Suprapubic skin (tissue), 4 donors: Measurements from ENCODE around the gene HCFC1R1. TPM values are rescaled to one million over a fixed set of nuclear protein-coding genes. Genes with fewer than 3 reads are reported as not detected.

Experiments
- DNase-seq, 2 donors: peaks; one replicate each; pipeline ENCODE4 v3.0.0-alpha.2; 2019; ENCODE audit warnings: low spot score in 2 of 2
- H3K27ac ChIP-seq: fragments of 200-600 bp; sonication (generic); one replicate; pipeline ENCODE4 v1.5.1; 2019
- H3K27me3 ChIP-seq: fragments of 200-600 bp; sonication (generic); one replicate; pipeline ENCODE4 v1.5.1; 2019
- H3K36me3 ChIP-seq: fragments of 200-600 bp; sonication (generic); one replicate; pipeline ENCODE4 v1.5.1; 2019
- H3K4me1 ChIP-seq: fragments of 200-600 bp; sonication (generic); one replicate; pipeline ENCODE4 v1.5.1; 2019
- H3K4me3 ChIP-seq: fragments of 200-600 bp; sonication (generic); one replicate; pipeline ENCODE4 v1.5.1; 2019; ENCODE audit warnings: mild to moderate bottlenecking
- H3K9me3 ChIP-seq: fragments of 200-600 bp; sonication (generic); one replicate; pipeline ENCODE4 v1.5.1; 2019
- CTCF ChIP-seq, 2 donors: fragments of 200-600 bp in 1 of 2; fragments of 450-650 bp in 1 of 2; sonication (generic) in 1 of 2; IDR thresholded peaks; one replicate each; pipeline ENCODE4 v1.5.1; 2016 to 2019; ENCODE audit warnings: antibody characterized with exemption in 2 of 2, mild to moderate bottlenecking in 1 of 2, moderate library complexity in 1 of 2
- EP300 ChIP-seq: sonication (generic); formaldehyde crosslinking; IDR thresholded peaks from one replicate; pipeline ENCODE4 v1.6.1; 2017; ENCODE audit warnings: antibody characterized with exemption
- POLR2A ChIP-seq, 2 donors: fragments of 450-650 bp; IDR thresholded peaks; one replicate each; pipeline ENCODE4 v1.6.1; 2017; ENCODE audit warnings: antibody characterized with exemption in 2 of 2, mild to moderate bottlenecking in 2 of 2, moderate library complexity in 2 of 2
- POLR2AphosphoS5 ChIP-seq, 3 donors: sonication (generic); formaldehyde crosslinking; IDR thresholded peaks; one replicate each; pipeline ENCODE4 v1.6.1; 2017; ENCODE audit warnings: antibody characterized with exemption in 3 of 3
- WGBS: methylation state at CpG from one replicate; pipeline ENCODE4 v1.1.5; 2018; 5-methylcytosine and 5-hydroxymethylcytosine counted together
- total RNA-seq, 4 donors: library from RNA; depleted of rRNA; stranded (reverse); fragments of >200 nt; gene quantifications; one replicate each; pipeline ENCODE4 v1.1.0, GENCODE V29; 2016

The HCFC1R1 gene
- total RNA-seq, 4 donors from 2014 or later: 32.6 to 65.4 (median 51.5) TPM

GRCh38 chr16:3062553-3062952 is 38.8 kb upstream of the HCFC1R1 start:
- no peak overlapping the region for H3K27ac ChIP-seq
- DNase-seq: no peak
- peaks cover 45% of the 10 kb centered on the region for H3K4me1 ChIP-seq
- no peaks in the 10 kb centered on the region for H3K36me3 ChIP-seq
- 90% methylated on average over 6 of the region's 6 CpGs for WGBS
- no peaks in the 10 kb centered on the region for H3K9me3 ChIP-seq
- no peak overlapping the region for H3K4me3 ChIP-seq
- H3K27me3 ChIP-seq: no peaks in the 10 kb centered on the region
- no peak for TF ChIP-seq POLR2A (IDR thresholded peaks at IDR 0.05)
- TF ChIP-seq CTCF (IDR thresholded peaks at IDR 0.05): no peak
- TF ChIP-seq POLR2AphosphoS5 (IDR thresholded peaks at IDR 0.05): no peak
- TF ChIP-seq EP300: no peak

- H3K4me1 ChIP-seq: peaks cover 30% of the 10 kb centered on the region
- no peak overlapping the region for H3K27ac ChIP-seq
- no peak for DNase-seq
- TF ChIP-seq CTCF (IDR thresholded peaks at IDR 0.05): no peak
- TF ChIP-seq POLR2AphosphoS5 (IDR thresholded peaks at IDR 0.05): no peak
- TF ChIP-seq POLR2A (IDR thresholded peaks at IDR 0.05): no peak
- TF ChIP-seq EP300: no peak
- no peak overlapping the region for H3K4me3 ChIP-seq
- no peaks in the 10 kb centered on the region for H3K9me3 ChIP-seq
- 78% methylated on average over 13 of the region's 14 CpGs for WGBS
- H3K27me3 ChIP-seq: no peaks in the 10 kb centered on the region
- no peaks in the 10 kb centered on the region for H3K36me3 ChIP-seq
These were observed 36.8 kb upstream of the HCFC1R1 start for GRCh38 chr16:3060339-3061127.

- Histone ChIP-seq H3K4me3 (peak overlapping the region; percentile 89), H3K4me1 (peaks cover 23% of the 10 kb centered on the region), H3K27me3 (no peaks in the 10 kb centered on the region), H3K36me3 (no peaks in the 10 kb centered on the region), H3K27ac (peak overlapping the region; percentile 70), H3K9me3 (no peaks in the 10 kb centered on the region)
- TF ChIP-seq POLR2AphosphoS5 (IDR thresholded peaks at IDR 0.05) (no peak), EP300 (no peak), POLR2A (IDR thresholded peaks at IDR 0.05) (no peak), CTCF (IDR thresholded peaks at IDR 0.05) (no peak)
- 74% methylated on average over 8 of the region's 9 CpGs for WGBS
- DNase-seq: no peak
These were observed 36.0 kb upstream of the HCFC1R1 start for GRCh38 chr16:3059723-3060242.

- H3K27me3 ChIP-seq: no peaks in the 10 kb centered on the region
- TF ChIP-seq POLR2AphosphoS5 (IDR thresholded peaks at IDR 0.05): peak in 1 of 3 donors; percentile 36
- peak; percentile 81 to 96 for TF ChIP-seq CTCF (IDR thresholded peaks at IDR 0.05)
- TF ChIP-seq POLR2A (IDR thresholded peaks at IDR 0.05): no peak
- H3K27ac ChIP-seq: peak overlapping the region; percentile 70
- no peaks in the 10 kb centered on the region for H3K9me3 ChIP-seq
- DNase-seq: peak; percentile 91 to 92
- peak overlapping the region; percentile 89 for H3K4me3 ChIP-seq
- no peaks in the 10 kb centered on the region for H3K36me3 ChIP-seq
- 0% methylated on average over 2 of the region's 67 CpGs for WGBS
- H3K4me1 ChIP-seq: peaks cover 20% of the 10 kb centered on the region
These were observed 35.4 kb upstream of the HCFC1R1 start for GRCh38 chr16:3059041-3059722.
